NCI-H748 (cell line): Measurements from ENCODE around the gene TNS3.
A peak's percentile ranks its signal among the peaks of the same experiment; 100 is the strongest.

ENCODE experiments used
- DNase-seq: peaks from one replicate; lab custom pipeline; 2025; ENCODE audit not compliant: unreplicated experiment; lab: John Stamatoyannopoulos, UW

The TNS3 gene

GRCh38 chr7:47393406-47393805 is 188.5 kb downstream of the TNS3 start:
- DNase-seq, result no peak

- no peak for DNase-seq
These were observed 189.6 kb downstream of the TNS3 start for GRCh38 chr7:47392241-47392759.

- DNase-seq, result no peak
These were observed 190.2 kb downstream of the TNS3 start for GRCh38 chr7:47391726-47392125.

- no peak for DNase-seq
These were observed 191.0 kb downstream of the TNS3 start for GRCh38 chr7:47390914-47391313.

- DNase-seq, result no peak
These were observed 191.8 kb downstream of the TNS3 start for GRCh38 chr7:47389923-47390630.

- DNase-seq, result no peak
These were observed 192.6 kb downstream of the TNS3 start for GRCh38 chr7:47389171-47389922.

- no peak for DNase-seq
These were observed 194.4 kb downstream of the TNS3 start for GRCh38 chr7:47387506-47387905.

GRCh38 chr7:47386273-47386835 is 195.6 kb downstream of the TNS3 start:
- no peak for DNase-seq

- no peak for DNase-seq
These were observed 196.3 kb downstream of the TNS3 start for GRCh38 chr7:47385536-47386125.

- DNase-seq, result no peak
These were observed 197.0 kb downstream of the TNS3 start for GRCh38 chr7:47384755-47385535.

GRCh38 chr7:47383696-47384445 is 198.0 kb downstream of the TNS3 start:
- no peak for DNase-seq

- no peak for DNase-seq
These were observed 198.8 kb downstream of the TNS3 start for GRCh38 chr7:47383072-47383471.

GRCh38 chr7:47382200-47382599 is 199.7 kb downstream of the TNS3 start:
- DNase-seq, result peak; percentile 62

GRCh38 chr7:47381134-47381495 is 200.8 kb downstream of the TNS3 start:
- DNase-seq, result no peak

- DNase-seq, result peak; percentile 25
These were observed 201.4 kb downstream of the TNS3 start for GRCh38 chr7:47380325-47381133.

- no peak for DNase-seq
These were observed 202.1 kb downstream of the TNS3 start for GRCh38 chr7:47379629-47380324.

- DNase-seq, result no peak
These were observed 203.0 kb downstream of the TNS3 start for GRCh38 chr7:47378728-47379395.

GRCh38 chr7:47377741-47378140 is 204.2 kb downstream of the TNS3 start:
- no peak for DNase-seq
